H4 (cell line): ENCODE data around the gene TRAF4. TPM values are rescaled to one million over a fixed set of nuclear protein-coding genes. Genes with fewer than 3 reads are reported as not detected.
"Not testable (repeated sequence)": the region's sequence is repeated elsewhere in the genome, so short reads cannot be mapped to it uniquely, and the experiment has no call there.

Experiments used
- DNase-seq: peaks from one replicate; pipeline ENCODE4 v3.0.0-alpha.2; 2015; ENCODE audit warnings: low spot score
- total RNA-seq: library from RNA; depleted of rRNA; stranded (reverse); fragments of >200 nt; shearing (Covaris generic); gene quantifications from 2 replicates; pipeline ENCODE4 v1.2.3, GENCODE V29; 2014; rRNA removed

The TRAF4 gene
- total RNA-seq, 1 experiment from 2014 or later: 40.5 TPM

- DNase-seq: no peak
Measured at GRCh38 chr17:28783161-28783560, 39.4 kb downstream of the TRAF4 start.

- DNase-seq: no peak
Measured at GRCh38 chr17:28788100-28788499, 44.3 kb downstream of the TRAF4 start.

- DNase-seq: no peak
Measured at GRCh38 chr17:28792877-28793661, 49.3 kb downstream of the TRAF4 start.

GRCh38 chr17:28794846-28795441 lies 51.1 kb downstream of the TRAF4 start:
- not testable (repeated sequence) for DNase-seq

GRCh38 chr17:28796062-28796461 lies 52.3 kb downstream of the TRAF4 start:
- no peak for DNase-seq

Other genes starting within 250 kb of the TRAF4 start
- gene FOXN1, start 237.7 kb upstream of the TRAF4 start, total RNA-seq: not detected in 2 replicates
- 39.0 and 39.7 TPM in 2 replicates for gene UNC119, start 191.4 kb upstream of the TRAF4 start, total RNA-seq
- gene PIGS, start 172.5 kb upstream of the TRAF4 start, total RNA-seq: 74.4 and 90.7 TPM in 2 replicates
- 6.2 and 8.1 TPM in 2 replicates for gene ALDOC, start 167.1 kb upstream of the TRAF4 start, total RNA-seq
- 72.2 and 80.2 TPM in 2 replicates for gene SPAG5, start 145.0 kb upstream of the TRAF4 start, total RNA-seq
- gene RSKR, start 129.8 kb upstream of the TRAF4 start, total RNA-seq: 2.2 and 2.9 TPM in 2 replicates
- gene BLTP2, start 98.9 kb upstream of the TRAF4 start, total RNA-seq: 66.0 and 80.6 TPM in 2 replicates
- gene SDF2, start 82.1 kb upstream of the TRAF4 start, total RNA-seq: 76.6 and 82.9 TPM in 2 replicates
- 19.3 and 26.0 TPM in 2 replicates for gene SUPT6H, start 81.8 kb upstream of the TRAF4 start, total RNA-seq
- gene PROCA1, start 32.1 kb upstream of the TRAF4 start, total RNA-seq: 0.70 TPM in 1 of 2 replicates, not detected in the other
- gene RAB34, start 26.1 kb upstream of the TRAF4 start, total RNA-seq: 233 and 275 TPM in 2 replicates
- gene RPL23A, start 24.0 kb upstream of the TRAF4 start, total RNA-seq: 957 and 967 TPM in 2 replicates
- gene TLCD1, start 17.8 kb upstream of the TRAF4 start, total RNA-seq: 21.0 and 34.2 TPM in 2 replicates
- 1.4 and 3.1 TPM in 2 replicates for gene NEK8, start 15.2 kb upstream of the TRAF4 start, total RNA-seq
- gene FAM222B, start 98.8 kb downstream of the TRAF4 start, total RNA-seq: 3.6 and 4.1 TPM in 2 replicates
- gene ERAL1, start 111.0 kb downstream of the TRAF4 start, total RNA-seq: 23.4 and 37.5 TPM in 2 replicates
- 15.5 and 21.3 TPM in 2 replicates for gene FLOT2, start 153.7 kb downstream of the TRAF4 start, total RNA-seq
- gene DHRS13, start 159.1 kb downstream of the TRAF4 start, total RNA-seq: 12.3 and 16.1 TPM in 2 replicates
- gene PHF12, start 207.5 kb downstream of the TRAF4 start, total RNA-seq: 11.3 and 20.3 TPM in 2 replicates